ENCODE results near the gene OSTM1.

Gene OSTM1

GRCh38 chr6:108115598-108116058 is 41.1 kb upstream of the OSTM1 start:
- Histone ChIP-seq H3K27me3 (peaks cover 51% of the 10 kb centered on the region), H3K36me3 (no peaks in the 10 kb centered on the region), H3K9me3 (no peaks in the 10 kb centered on the region), H3K4me3 (ENCODE audit: low read depth, low read length) (peak overlapping the region; percentile 69), H3K4me1 (no peaks in the 10 kb centered on the region)
- peak; percentile 62 for DNase-seq
- TF ChIP-seq CTCF (IDR thresholded peaks at IDR 0.05; ENCODE audit: low read depth, low read length) = peak; percentile 71

GRCh38 chr6:108114841-108115597 is 40.5 kb upstream of the OSTM1 start:
- DNase-seq = peak; percentile 73
- H3K9me3 ChIP-seq = no peaks in the 10 kb centered on the region
- H3K27me3 ChIP-seq = peaks cover 51% of the 10 kb centered on the region
- peak overlapping the region; percentile 69 for H3K4me3 ChIP-seq (ENCODE audit: low read depth, low read length)
- TF ChIP-seq CTCF (IDR thresholded peaks at IDR 0.05; ENCODE audit: low read depth, low read length) = peak; percentile 51
- H3K36me3 ChIP-seq = no peaks in the 10 kb centered on the region
- no peaks in the 10 kb centered on the region for H3K4me1 ChIP-seq

- peak; percentile 39 for DNase-seq
- Histone ChIP-seq H3K36me3 (no peaks in the 10 kb centered on the region), H3K4me3 (ENCODE audit: low read depth, low read length) (peak overlapping the region; percentile 23; the same call in 1 of the 2 replicates), H3K4me1 (no peaks in the 10 kb centered on the region), H3K9me3 (no peaks in the 10 kb centered on the region), H3K27me3 (peaks cover 40% of the 10 kb centered on the region)
- peak; percentile 68 for TF ChIP-seq CTCF (IDR thresholded peaks at IDR 0.05; ENCODE audit: low read depth, low read length)
Measured at GRCh38 chr6:108113557-108114519, 39.3 kb upstream of the OSTM1 start.

GRCh38 chr6:108108374-108108773 is 33.8 kb upstream of the OSTM1 start:
- no peaks in the 10 kb centered on the region for H3K36me3 ChIP-seq
- H3K4me1 ChIP-seq = no peaks in the 10 kb centered on the region
- no peaks in the 10 kb centered on the region for H3K9me3 ChIP-seq
- H3K27me3 ChIP-seq = no peaks in the 10 kb centered on the region
- no peak for DNase-seq
- no peak for TF ChIP-seq CTCF (IDR thresholded peaks at IDR 0.05; ENCODE audit: low read depth, low read length)
- H3K4me3 ChIP-seq (ENCODE audit: low read depth, low read length) = no peak overlapping the region

GRCh38 chr6:108107102-108107501 is 32.6 kb upstream of the OSTM1 start:
- Histone ChIP-seq H3K36me3 (no peaks in the 10 kb centered on the region), H3K27me3 (no peaks in the 10 kb centered on the region), H3K4me1 (peaks cover 5% of the 10 kb centered on the region), H3K9me3 (no peaks in the 10 kb centered on the region), H3K4me3 (ENCODE audit: low read depth, low read length) (no peak overlapping the region)
- no peak for TF ChIP-seq CTCF (IDR thresholded peaks at IDR 0.05; ENCODE audit: low read depth, low read length)
- no peak for DNase-seq

All from BE2C (cell line).